Lower leg skin (tissue), 4 donors: ENCODE results near the gene CALD1. TPM values are rescaled to one million over a fixed set of nuclear protein-coding genes. Genes with fewer than 3 reads are reported as not detected.

Source experiments
- DNase-seq, 2 donors: peaks; one replicate each; pipeline ENCODE4 v3.0.0-alpha.2; 2019; ENCODE audit warnings: low spot score in 2 of 2
- H3K4me3 ChIP-seq: fragments of 200-600 bp; sonication (generic); 2 replicates; pipeline ENCODE4 v1.5.1; 2017; ENCODE audit warnings: mild to moderate bottlenecking, low read depth; ENCODE audit not compliant: poor library complexity, severe bottlenecking
- POLR2A ChIP-seq, 2 donors: fragments of 450-650 bp; IDR thresholded peaks; one replicate each; pipeline ENCODE4 v1.6.1; 2016 to 2017; ENCODE audit warnings: antibody characterized with exemption in 2 of 2, mild to moderate bottlenecking in 1 of 2, moderate library complexity in 1 of 2
- WGBS, 2 donors: methylation state at CpG; one replicate each; pipeline ENCODE4 v1.1.5; 2018; 5-methylcytosine and 5-hydroxymethylcytosine counted together
- intact Hi-C: fragments of 100-400 bp; cut with DNase I; formaldehyde crosslinking; loops from one replicate; pipeline ENCODE4 v1.15.0; 2023; ENCODE audit warnings: low total_unique reads
- total RNA-seq, 4 donors: library from RNA; depleted of rRNA; stranded (reverse); fragments of >200 nt; gene quantifications; one replicate each; pipeline ENCODE4 v1.1.0, GENCODE V29; 2016
- TF ChIP-seq, protein P1 (sequence below), 3 donors: fragments of 450-650 bp; IDR thresholded peaks; one replicate each; pipeline ENCODE4 v1.5.1; 2016; ENCODE audit warnings: antibody characterized with exemption in 3 of 3, mild to moderate bottlenecking in 3 of 3, moderate library complexity in 2 of 3

Gene CALD1
- total RNA-seq, 4 donors from 2014 or later = 30.3 to 95.7 (median 58.0) TPM

DNA sequence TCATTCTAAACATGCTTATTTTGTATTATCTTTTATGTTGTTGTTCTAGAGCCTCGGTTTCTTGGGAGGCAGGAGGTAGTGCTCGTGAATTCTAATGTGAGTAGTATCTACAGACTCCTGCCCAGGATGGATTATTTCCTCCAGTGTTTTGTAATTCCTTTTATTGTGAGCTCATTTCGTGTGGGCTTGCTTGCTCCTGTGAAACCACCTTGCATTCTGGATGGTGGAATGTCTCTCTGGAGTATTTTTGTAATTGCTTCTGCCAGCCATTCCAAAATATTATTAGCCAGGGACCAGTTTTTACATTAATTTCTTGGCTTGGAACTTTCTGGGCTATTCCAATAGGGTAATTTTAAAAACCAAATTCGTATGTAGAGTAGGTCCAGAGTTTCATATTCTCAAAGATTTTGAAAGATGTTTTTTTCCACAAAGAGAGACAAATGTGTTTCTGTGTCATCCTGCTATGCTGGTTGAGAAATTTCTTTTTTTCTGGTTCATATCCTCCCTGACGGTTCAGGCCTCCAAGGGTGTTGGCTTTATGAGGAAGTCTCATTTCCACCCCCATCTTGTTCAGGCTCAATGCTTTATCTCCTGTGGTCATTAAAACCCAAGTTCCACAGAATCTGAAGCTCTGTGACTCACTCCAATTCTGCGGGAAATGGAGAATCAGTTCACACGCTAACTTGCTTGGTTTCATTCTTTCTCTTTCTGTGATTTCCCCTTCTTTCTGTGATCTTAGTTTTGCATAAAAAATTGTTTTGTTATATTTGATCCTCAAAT lies 41.7 kb upstream of the CALD1 start:
- TF ChIP-seq POLR2A (IDR thresholded peaks at IDR 0.05) = no peak
- TF ChIP-seq, protein P1, sequence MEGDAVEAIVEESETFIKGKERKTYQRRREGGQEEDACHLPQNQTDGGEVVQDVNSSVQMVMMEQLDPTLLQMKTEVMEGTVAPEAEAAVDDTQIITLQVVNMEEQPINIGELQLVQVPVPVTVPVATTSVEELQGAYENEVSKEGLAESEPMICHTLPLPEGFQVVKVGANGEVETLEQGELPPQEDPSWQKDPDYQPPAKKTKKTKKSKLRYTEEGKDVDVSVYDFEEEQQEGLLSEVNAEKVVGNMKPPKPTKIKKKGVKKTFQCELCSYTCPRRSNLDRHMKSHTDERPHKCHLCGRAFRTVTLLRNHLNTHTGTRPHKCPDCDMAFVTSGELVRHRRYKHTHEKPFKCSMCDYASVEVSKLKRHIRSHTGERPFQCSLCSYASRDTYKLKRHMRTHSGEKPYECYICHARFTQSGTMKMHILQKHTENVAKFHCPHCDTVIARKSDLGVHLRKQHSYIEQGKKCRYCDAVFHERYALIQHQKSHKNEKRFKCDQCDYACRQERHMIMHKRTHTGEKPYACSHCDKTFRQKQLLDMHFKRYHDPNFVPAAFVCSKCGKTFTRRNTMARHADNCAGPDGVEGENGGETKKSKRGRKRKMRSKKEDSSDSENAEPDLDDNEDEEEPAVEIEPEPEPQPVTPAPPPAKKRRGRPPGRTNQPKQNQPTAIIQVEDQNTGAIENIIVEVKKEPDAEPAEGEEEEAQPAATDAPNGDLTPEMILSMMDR (IDR thresholded peaks at IDR 0.05) = no peak

DNA sequence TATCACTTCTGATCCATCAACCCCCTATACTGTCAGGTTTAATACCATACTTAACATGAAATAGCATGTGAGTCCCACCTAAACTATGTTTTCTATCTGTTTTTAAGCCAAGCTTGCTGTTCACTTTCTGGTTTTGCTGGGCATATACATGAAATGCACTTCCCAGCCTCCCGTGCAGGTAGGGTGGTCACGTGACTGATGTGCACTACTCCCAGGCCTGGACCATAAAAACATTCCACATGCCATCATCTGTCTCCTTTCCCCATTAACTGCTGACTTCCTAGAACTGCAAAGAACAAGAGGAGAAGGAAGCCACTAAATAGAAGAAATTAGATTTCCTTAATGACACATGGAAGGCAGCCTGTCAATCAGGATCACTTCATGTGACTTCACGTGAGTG lies 40.1 kb upstream of the CALD1 start:
- intact Hi-C loops = no loop called here

More for the DNA sequence above, 41.7 kb upstream of the CALD1 start:
- 53 to 59% methylated on average over 7 of the region's 7 CpGs for WGBS, 2 donors
- intact Hi-C loops = no loop called here
- DNase-seq = no peak
- H3K4me3 ChIP-seq = no peak overlapping the region

DNA sequence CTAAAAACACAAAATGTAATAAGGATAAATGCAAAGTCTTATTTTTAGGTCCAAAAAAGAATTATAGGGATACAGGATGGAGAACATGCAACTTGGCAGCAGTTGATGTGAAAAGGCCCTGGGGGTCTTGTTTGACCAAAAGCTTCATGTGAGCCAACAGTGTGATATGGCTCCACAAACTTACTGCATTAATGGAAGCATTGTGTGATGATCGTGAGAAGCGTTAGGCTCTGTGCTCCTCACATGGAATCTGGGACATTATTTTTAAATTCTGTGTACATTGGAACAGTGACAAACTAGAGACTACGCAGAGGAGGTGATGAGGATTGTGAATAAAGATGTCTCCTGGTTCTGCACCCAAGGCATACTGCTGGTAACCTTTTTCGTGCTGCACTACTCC lies 39.1 kb upstream of the CALD1 start:
- H3K4me3 ChIP-seq = no peak overlapping the region
- 69 to 74% methylated on average over 4 of the region's 4 CpGs for WGBS, 2 donors
- intact Hi-C loops = no loop called here
- TF ChIP-seq POLR2A (IDR thresholded peaks at IDR 0.05) = no peak
- TF ChIP-seq, protein P1 (IDR thresholded peaks at IDR 0.05) = no peak
- no peak for DNase-seq

More for the DNA sequence above, 40.1 kb upstream of the CALD1 start:
- no peak overlapping the region for H3K4me3 ChIP-seq
- no peak for DNase-seq
- TF ChIP-seq, protein P1 (IDR thresholded peaks at IDR 0.05) = no peak
- no peak for TF ChIP-seq POLR2A (IDR thresholded peaks at IDR 0.05)
- 80 to 89% methylated on average over 3 of the region's 3 CpGs for WGBS, 2 donors

DNA sequence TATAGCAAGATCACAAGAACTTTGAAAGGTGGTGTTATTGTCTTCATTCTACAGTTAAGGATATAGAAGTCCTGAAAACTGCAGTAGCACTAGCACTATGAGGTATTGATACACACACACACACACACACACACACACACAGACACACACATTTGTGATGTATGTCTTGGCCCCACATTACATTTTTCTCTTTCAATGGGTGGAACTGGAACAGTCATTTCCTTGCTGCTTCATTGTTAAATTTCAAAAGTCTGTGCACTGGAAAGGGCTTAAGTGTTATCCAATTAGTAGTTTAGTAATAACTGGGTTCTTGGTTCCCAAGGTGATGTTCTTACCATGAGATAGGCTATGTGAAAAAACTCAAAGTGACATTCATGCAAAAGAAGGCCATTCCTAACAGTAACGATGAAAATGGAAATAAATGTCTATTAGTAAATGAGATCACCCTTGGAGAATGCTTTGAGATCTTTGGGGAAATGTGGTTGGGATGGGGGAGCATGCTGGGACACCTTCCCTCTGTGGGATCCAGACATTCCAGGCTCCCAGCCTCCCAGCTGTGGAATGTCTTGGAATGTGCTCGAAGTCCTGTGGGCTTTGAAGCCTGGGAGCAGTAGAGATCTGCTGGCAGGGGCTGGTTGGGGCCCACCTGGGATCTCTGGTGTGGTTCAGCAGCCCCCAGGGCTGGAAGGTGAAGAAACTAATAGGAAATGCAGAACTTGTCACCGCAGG lies 37.4 kb upstream of the CALD1 start:
- no peak for DNase-seq
- TF ChIP-seq, protein P1 (IDR thresholded peaks at IDR 0.05) = no peak
- no peak for TF ChIP-seq POLR2A (IDR thresholded peaks at IDR 0.05)
- H3K4me3 ChIP-seq = no peak overlapping the region
- 29 to 31% methylated on average over 3 of the region's 3 CpGs for WGBS, 2 donors
- intact Hi-C loops = no loop called here

DNA sequence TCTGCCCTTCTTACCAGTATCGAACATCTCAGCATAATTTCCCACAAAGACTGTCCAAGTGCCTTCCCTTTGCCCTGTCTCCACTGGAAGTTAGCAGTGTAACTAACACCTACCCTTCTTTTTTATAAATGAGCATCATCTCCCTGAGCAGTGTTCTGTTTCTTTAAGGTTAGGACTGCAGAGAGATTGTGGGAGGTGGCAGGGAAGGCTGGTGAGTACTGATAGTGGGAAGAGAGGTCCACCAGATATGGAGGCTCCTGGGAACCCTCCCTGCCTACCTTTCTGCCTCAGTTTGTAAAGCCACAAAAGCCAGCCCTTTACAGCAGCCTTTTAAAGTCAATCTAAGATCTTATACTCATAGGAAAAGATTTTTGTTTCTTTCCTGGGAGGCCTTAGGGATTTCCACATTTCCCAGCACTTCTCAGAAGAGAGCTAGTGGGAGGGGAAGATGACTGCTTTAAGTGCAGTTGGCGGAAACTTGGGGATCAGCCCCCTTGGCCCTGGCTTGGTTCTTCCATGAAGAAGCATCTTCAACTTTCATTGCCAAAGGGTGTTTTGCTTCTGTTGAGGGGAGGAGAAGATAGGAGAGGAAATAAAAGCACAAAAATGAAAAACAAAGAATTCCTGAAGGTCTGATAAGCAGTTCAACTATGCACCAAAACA lies 36.6 kb upstream of the CALD1 start:
- TF ChIP-seq POLR2A (IDR thresholded peaks at IDR 0.05) = no peak
- TF ChIP-seq, protein P1 (IDR thresholded peaks at IDR 0.05) = no peak
- intact Hi-C loops = no loop called here
- H3K4me3 ChIP-seq = no peak overlapping the region
- 21 to 44% methylated on average over 2 of the region's 2 CpGs for WGBS, 2 donors
- no peak for DNase-seq
